Stimulated activated CD8-positive, alpha-beta memory T cell treated with anti-CD3 and anti-CD28 coated beads, Interleukin-12 subunit alpha, Interleukin-12 subunit beta, amount 100 ng/mL, for 4 hours (primary cell): ENCODE data around the gene OVOL2.

Experiments used
- DNase-seq: peaks from one replicate; pipeline ENCODE4 v3.0.0-alpha.2; 2020; ENCODE audit warnings: low read depth

Gene OVOL2

DNA sequence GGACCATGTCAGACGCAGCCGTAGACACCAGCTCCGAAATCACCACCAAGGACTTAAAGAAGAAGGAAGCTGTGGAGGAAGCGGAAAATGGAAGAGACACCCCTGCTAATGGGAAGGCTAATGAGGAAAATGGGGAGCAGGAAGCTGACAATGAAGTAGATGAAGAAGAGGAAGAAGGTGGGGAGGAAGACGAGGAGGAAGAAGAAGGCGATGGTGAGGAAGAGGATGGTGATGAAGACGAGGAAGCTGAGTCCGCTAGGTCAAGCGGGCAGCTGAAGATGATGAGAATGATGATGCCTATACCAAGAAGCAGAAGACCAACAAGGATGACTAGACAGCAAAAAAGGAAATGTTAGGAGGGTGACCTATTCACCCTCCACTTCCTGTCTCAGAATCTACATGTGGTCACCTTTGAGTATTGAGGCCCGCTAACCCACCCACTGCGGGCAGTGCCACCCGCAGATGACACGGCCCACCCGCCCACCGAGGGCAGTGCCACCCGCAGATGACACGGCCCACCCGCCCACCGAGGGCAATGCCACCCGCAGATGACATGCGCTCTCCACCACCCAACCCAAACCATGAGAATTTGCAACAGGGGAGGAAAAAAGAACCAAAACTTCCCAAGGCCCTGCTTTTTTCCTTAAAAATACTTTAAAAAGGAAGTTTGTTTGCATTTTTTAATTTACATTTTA lies 45.6 kb downstream of the OVOL2 start:
- no peak for DNase-seq

DNA sequence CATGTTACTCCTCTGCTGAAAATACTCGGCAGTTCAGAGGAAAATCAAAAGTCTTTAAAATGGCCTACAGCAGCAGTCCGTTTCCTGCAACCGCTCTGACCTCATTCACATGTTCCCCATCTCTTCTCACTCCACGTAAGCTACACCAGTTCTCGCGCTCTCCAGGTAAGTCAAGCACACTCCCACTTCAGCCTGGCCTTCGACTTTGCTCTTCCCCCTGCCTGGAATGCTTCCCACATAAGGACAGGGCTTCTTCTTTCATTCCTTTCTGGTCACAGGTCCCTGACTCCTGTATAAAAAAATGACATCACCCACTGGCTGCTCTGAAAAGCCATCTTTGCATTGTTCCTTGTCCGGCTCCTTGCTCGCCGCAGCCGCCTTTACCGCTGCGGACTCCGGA lies 46.2 kb downstream of the OVOL2 start:
- no peak for DNase-seq

DNA sequence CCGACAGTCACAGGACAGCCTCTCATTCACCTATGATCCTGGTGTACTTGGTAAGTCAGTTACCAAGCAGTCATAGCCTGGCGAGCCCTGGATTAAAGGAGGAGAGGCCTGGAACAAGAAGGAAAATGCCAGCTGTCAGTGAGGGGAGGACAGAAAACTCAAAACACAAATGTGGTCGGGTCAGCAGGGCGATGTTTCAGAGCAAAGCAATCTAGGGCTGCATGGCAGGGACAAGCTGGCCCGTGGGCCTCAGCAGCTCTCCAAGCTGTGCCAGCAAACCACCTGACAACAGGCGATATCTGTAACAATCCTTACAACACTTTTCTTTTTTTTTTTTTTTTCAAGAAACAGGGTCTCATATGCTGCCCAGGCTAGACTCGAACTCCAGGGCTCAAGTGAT lies 48.6 kb downstream of the OVOL2 start:
- DNase-seq, result no peak

DNA sequence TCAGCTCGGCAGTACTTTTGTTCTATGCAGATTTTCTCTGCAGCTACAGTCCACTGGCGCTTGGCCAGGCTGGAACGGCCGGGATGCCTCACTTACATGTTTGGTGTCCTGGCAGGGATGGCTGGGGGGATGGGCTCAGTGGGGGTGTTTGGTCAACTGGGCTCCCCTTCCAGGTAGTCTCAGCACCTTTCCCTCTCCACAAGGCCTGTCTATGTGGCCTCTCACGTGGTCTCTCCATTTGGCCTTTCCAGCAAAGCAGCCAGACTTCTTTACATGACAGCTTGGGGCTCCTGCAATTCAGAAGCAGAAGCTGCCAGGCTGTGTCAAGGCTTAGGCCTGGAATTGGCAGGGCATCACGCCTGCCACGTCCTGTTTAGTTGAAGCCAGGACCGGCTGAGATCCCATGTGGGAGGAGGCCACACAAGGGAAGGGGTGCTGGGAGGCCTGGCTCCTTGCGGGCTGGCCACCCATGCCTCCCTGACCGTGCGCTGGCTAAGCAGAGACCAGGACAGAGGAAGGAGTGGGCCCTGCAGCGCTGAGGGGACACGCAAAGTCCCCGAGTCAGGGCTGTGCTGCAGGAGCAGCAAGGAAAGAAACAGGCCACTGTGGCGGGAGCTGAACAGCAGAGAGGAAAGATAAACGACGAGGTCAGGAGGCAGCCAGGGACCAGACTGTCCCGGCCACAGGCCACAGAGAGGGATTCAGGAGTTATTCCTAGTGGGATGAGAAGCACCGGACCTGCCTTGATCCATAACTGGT lies 50.0 kb downstream of the OVOL2 start:
- no peak for DNase-seq

DNA sequence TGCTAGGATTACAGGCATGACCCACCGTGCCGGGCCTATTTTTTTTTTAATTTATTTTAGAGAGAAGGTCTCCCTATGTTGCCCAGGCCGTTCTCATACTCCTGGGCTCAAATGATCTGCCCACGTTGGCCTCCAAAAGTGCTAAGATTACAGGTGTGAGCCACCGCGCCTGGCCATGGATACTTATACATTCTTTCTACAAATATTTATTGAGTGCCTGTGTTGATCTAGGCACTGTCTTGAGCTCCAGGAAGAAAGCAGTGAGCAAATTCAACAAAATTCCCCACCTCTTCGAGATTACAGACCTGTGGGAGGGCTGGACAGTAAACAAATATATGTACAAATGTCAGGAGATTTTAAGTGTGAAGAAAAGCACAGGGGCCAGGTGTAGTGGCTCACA lies 51.0 kb downstream of the OVOL2 start:
- DNase-seq, result no peak

DNA sequence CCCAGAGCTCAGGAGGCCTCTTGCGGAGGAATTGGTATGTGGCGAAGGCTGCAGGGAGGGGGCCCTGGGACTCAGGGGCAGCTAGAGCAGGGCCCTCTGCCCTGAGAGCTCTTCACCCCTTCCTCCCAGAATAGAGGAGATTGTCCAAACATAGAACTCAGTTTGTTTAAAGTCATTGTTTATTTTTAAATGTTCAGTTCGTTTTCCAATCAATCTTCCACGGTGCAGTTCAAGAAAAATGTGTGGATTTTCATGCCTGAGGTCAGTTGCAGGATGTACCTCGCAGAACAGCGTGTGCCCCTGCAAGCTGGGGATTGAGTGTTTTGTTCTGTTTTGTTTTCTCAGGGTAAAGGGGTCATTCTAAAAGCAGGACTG lies 51.7 kb downstream of the OVOL2 start:
- no peak for DNase-seq

DNA sequence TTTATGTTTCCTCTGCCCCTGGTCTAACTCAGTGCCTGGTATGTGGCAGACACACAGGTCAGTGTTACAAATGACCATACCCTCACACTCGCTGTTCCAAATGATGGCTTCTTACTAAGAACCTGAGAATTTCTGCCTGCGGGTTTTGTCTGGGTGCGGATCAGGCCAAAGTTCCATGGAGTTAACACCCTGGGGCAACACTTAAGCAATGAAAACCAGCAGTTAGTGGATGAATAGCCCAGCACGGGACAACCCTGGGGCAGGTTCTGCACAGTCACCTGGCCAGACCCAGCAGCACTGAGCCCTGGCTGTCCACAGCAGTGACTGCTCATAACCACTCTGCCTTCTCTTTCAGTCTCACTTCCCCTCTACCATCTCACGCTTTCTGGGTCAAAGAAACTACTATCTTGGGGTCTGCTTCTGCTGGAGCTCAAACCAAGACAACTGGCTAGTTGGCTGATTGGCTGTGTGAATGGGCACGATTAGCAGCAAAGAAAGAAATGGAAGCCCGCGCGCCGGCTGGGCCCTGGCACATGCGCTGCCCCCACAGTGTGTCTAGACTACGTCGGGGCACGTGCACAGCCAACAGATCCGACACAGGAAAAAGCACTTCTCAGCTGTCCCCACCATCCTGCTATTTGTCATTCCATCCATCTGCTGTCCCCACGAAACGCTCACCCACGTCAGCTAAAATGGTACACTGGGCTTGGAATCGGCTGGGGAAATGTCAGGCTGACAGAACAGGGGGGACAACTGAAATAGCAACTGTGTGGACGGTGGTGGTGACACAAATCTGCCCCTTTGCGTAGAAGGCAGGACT lies 52.3 kb downstream of the OVOL2 start:
- DNase-seq, result no peak

DNA sequence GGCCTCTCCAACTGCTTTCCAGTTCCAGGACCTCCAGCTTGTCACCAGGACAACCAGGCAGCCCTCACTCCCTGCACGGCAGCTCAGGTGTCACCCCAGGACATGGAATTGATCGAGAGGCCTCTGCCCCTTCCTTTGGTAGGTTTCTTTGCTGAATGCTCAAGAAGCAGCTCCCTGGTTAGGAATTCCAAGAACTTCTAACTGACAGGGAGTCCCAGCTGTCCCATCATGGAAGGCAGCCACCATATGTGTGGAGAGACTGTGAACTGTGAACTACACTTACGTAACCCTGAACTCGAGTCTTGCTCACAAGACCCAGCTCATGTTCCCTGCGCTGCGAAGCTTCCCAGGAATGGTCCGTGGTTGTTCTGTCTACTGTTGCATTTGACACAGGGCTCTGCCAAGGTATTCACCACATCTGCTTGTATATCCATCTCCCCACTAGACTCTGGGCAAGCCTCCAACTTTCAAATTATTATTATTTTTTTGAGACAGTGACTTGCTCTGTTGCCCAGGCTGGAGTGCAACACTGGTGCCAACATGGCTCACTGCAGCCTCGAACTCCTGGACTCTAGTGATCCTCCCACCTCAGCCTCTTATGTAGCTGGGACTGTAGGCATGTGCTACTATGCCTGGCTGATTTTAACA lies 53.2 kb downstream of the OVOL2 start:
- no peak for DNase-seq

DNA sequence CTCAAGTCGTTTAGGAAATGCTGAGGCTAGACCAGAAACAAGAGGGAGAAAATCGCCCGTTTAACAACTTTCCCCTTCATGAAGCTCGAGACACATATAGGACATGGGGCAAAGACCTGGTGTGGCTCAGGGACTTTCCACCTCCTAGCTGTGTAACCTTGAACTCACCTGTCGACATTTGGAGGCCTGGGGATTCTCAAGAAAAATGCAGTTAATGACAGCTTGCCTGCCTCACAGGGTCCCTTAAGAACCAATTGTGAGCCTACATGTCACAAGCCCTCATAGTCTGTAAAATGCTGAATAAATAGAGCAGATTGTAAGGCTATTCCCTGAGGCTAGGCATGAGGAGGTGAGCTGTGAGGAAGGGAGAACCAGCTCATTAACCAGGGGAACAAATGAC lies 53.8 kb downstream of the OVOL2 start:
- DNase-seq, result no peak

DNA sequence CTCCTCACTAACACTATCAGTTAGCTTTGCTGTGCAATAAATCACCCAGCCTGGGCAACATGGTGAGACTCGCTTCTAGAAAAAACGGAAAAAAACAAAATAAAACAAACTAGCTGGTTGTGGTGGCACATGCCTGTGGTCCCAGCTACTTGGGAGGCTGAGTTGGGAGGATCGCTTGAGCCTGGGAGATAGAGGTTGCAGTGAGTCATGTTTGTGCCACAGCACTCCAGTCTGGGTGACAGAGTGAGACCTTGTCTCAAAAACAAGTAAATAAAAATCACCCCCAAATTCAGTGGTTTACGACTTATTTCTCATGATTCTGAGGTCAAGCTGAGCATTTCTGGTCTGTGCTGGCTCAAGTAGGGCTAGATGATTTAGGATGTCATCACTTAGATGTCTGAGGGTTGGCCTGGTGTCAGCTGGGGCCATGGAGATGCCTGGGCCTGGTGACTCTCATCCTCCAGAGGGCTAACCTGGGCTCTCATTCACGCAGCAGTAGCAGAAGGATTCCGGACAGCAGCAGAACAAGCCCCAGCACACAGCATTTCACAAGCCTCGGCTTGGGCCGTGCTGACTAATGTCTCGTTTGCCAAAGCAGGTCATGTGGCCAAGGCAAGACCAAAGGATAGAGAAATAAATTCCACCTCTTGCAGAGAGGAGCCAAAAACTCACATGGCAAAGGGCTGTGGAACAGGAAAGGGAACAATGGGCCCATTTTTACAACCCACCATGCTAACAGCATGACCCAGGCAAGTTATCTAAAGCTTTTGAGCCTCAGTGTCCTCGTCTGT lies 56.4 kb downstream of the OVOL2 start:
- DNase-seq, result no peak

DNA sequence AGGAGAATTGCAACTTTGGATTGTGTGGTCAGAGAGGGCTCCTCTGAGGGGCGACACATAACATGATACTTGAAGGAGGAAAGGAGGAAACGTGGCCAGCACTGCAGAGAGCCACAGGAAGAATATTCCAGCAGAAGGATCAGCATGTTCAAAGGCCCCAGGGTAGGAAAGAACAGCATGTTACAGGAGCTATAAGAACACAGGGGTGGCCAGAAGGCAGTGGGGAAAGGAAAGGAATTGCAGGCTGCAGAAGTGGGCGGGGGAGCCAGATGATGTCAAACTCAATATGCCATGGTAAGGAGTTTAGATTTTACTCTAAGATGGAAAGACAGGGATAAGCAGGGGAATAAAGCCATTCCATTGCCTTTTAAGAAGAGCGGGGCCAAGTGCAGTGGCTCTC lies 58.1 kb downstream of the OVOL2 start:
- DNase-seq, result no peak

DNA sequence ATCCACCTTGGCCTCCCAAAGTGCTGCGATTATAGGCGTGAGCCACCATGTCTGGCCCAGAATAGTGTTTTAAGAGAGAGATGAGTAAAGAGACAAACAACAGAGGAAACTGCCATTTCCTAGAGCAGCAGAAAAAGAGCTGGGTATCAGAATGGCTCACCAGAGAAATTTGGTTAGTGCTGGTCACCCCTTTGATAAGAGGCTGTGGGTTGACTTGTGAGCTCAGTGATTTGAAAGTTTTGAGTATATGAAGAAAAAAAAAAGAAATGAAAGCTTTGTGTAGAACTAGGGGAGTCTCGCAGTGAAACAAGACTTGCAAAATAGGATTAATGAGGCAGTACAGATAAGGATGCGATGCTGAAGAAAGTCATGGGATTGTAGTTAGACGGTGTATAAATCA lies 59.3 kb downstream of the OVOL2 start:
- no peak for DNase-seq

DNA sequence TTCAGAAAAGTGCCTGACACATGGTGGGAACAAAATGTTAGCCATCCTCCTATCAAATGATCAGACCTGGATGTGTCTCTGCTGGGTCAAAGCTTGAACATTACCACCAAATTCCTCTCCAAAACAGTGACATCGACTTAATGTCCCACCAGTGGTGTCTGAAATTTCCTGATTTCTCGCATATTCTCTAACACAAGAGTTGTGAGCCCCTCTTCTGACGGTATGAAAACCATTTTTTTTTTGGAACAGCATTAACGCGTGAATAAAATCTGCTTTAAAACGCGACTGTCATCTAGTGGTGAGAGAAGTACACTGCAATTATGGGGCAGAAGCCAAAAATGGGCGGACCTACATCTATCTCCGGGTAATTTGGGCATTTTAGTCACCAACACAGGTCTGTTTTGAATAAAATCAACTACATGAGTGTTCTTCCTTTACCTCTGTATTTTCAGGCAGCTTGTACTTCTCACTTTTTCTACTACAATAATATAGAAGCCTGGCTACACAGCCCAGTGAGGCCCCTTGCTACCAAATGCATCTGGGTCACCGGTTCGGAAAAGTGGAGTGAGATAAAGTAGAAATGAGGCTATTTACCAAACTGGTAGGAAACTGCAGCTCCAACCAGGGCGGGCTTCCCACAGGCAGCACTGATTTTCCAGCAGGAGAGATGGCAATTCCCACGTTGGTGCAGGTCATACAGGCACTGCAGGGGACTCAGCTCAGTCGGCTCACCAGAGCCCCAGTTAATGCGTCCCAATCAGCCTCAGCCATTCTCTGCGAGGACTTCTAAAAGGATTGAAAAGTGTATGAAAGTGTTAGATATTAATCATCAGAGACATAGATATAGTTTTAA lies 61.5 kb downstream of the OVOL2 start:
- DNase-seq, result no peak

DNA sequence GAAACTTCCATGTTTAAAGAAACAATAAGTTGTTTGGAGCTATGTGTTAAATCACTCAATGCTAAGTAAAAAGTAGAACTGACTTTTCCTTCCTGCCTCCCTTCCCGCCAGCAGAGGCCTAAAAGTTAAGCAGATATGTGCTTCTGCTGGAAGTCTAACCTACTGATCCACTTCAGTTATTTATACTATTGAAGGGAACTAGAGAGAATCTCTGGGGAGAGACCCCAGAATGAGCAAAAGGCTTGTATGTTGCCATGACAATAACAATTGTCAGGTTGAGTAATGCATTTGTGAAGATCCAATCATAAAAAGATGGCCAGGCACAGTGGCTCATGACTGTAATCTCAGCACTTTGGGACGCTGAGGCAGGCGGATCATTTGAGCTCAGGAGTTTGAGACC lies 64.2 kb downstream of the OVOL2 start:
- DNase-seq, result no peak

DNA sequence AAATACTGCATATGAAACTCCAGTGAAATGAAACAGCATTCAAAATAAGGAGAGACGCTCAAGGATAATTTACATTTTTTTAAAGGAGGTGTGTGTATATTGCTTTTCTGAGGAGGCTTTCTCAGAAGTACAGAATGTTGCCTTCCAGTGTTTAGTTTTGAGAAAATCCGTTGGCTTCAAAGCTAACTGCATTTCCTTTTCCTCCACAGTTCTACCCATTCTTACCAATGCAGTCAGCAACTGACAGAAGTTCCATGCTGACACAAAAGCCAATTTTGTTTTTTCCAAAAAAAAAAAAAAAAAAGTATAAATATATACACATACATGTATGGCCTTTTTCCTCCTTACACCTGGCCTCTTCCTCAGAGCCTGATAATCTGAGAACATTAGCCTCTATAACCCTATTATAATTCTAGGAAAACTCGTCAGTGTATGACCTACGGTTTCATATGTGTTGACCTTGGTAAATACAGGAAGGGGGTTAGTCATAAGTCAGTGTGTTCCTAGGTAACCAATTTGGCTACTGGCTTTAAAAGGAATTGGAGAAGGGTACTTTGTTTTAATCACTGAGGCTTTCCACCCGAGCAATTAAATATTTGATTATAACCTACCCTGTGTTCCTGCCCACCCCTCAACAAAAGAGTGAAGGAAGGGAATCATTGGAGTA lies 64.7 kb downstream of the OVOL2 start:
- DNase-seq, result no peak

DNA sequence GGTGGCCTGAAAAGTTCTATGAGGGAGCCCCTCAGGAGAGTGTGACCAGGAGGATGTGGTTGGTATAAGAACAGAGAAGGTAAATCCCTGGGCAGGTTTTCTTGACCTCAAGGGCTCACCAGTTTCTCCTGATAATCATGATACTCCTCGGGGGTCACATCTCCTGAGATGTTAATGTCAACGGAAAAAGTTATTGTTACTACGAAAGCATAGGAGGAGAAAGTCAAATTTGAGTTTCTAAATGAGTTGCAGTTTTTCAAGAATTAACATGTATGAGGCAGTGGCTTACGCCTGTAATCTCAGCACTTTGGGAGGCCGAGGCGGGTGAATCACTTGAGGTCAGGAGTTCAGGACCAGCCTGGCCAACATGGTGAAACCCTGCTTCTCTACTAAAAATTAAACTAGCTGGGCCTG lies 65.5 kb downstream of the OVOL2 start:
- no peak for DNase-seq

DNA sequence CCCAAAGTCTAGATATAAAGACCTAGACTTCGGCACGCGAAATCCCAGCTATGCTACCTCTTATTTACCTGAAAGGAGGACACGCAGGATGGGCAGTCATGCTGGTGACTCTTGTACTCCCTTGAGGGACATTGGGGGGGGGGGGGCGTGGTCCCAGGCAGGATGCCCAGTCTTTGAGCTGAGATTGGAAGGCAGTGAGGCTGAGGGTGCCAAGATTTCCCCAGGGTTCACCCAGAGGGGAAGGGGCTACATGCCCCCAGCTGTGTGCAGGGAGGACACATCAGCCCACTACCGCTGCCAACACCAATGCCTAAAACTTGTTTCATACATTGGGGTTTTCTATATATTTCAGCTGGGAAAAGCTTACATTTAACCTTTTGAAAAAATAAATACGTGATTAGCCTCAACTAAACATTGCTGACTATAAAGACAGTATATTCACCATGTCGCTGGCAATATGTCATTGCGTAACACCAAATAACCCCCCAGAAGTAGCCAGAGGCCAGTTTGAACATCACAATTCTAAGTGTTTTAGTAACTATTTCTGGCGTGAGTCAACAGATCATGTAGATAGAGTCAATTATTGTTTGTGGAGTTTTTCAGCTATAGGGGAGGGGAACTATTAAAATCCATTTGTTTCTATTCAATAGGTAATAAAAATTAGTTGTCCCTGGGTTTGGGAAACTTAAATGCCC lies 67.3 kb downstream of the OVOL2 start:
- DNase-seq, result no peak

DNA sequence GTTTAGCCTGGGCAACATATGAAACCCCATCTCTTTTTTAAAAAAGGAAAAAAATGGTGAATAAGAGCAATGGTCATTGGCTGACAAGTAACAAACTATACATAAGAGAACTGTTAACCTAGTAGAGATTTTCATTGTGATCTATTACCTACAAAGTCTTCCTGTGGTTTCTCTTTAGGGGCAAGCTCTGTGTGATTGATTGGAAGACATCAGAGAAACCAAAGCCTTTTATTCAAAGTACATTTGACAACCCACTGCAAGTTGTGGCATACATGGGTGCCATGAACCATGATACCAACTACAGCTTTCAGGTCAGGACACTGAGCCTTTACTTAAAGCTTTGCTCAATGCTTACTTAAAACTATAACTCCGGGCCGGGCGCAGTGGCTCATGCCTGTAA lies 69.7 kb downstream of the OVOL2 start:
- no peak for DNase-seq

DNA sequence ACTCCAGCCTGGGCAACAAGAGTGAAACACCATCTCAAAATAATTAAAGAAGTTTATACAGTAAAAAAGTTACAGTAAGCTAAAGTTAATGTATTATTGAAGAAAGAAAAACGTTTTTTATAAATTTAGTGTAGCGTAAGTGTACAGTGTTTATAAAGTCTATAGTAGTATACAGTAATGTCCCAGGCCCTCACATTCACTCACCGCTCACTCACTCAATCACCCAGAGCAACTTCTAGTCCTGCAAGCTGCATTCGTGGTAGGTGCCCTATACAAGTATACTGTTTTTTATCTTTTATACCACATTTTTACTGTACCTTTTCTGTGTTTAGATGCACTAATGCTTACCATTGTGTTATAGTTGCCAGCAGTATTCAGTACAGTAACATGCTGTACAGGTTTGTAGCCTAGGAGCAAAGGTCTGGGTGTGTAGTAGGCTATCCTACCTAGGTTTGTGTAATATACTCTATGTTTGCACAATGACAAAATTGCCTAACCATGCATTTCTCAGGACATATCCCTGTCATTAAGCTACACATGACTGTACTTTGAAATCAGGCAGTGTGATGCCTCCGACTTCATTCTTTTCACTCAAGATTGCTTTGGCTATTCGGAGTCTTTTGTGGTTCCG lies 72.2 kb downstream of the OVOL2 start:
- no peak for DNase-seq
